Hepatocyte (in vitro differentiated cells): ENCODE data around the gene BACH2.

ENCODE experiments used
- EZH2 ChIP-seq: fragments of 200-600 bp; sonication (generic); IDR thresholded peaks from 2 replicates; pipeline ENCODE4 v1.6.1; 2016; ENCODE audit warnings: antibody characterized with exemption, mild to moderate bottlenecking, borderline replicate concordance
- EZH2phosphoT487 ChIP-seq: fragments of 200-600 bp; sonication (generic); IDR thresholded peaks from one replicate; pipeline ENCODE4 v1.6.1; 2018; ENCODE audit warnings: antibody characterized with exemption, mild to moderate bottlenecking, low read depth, moderate library complexity; ENCODE audit not compliant: unreplicated experiment, severe bottlenecking
- TF ChIP-seq, protein P1 (sequence below): fragments of 200-600 bp; sonication (generic); IDR thresholded peaks from 2 replicates; pipeline ENCODE4 v1.5.1; 2016; ENCODE audit warnings: antibody characterized with exemption, mild to moderate bottlenecking; ENCODE audit not compliant: poor library complexity

- TF ChIP-seq, protein P1, sequence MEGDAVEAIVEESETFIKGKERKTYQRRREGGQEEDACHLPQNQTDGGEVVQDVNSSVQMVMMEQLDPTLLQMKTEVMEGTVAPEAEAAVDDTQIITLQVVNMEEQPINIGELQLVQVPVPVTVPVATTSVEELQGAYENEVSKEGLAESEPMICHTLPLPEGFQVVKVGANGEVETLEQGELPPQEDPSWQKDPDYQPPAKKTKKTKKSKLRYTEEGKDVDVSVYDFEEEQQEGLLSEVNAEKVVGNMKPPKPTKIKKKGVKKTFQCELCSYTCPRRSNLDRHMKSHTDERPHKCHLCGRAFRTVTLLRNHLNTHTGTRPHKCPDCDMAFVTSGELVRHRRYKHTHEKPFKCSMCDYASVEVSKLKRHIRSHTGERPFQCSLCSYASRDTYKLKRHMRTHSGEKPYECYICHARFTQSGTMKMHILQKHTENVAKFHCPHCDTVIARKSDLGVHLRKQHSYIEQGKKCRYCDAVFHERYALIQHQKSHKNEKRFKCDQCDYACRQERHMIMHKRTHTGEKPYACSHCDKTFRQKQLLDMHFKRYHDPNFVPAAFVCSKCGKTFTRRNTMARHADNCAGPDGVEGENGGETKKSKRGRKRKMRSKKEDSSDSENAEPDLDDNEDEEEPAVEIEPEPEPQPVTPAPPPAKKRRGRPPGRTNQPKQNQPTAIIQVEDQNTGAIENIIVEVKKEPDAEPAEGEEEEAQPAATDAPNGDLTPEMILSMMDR: no peak
- TF ChIP-seq EZH2: no peak
- TF ChIP-seq EZH2phosphoT487: no peak
Observed at GRCh38 chr6:89976694-89977020, 320.0 kb downstream of the BACH2 start.
